ENCODE data around the gene EIF4A3. TPM values are rescaled to one million over a fixed set of nuclear protein-coding genes. Genes with fewer than 3 reads are reported as not detected.

The EIF4A3 gene
- total RNA-seq, 1 experiment from 2014 or later = 169 TPM

- Histone ChIP-seq H3K27me3 (ENCODE audit: control insufficient read depth, insufficient read depth, low read length) (no peaks in the 10 kb centered on the region), H3K9me3 (ENCODE audit: control insufficient read depth, insufficient read depth, low read depth, low read length) (no peaks in the 10 kb centered on the region), H3K4me3 (ENCODE audit: low read depth in 2 of 2, low read length in 2 of 2) (no peak overlapping the region), H3K4me1 (ENCODE audit: control insufficient read depth, insufficient read depth, low read length) (no peaks in the 10 kb centered on the region; the same call in 1 of the 2 replicates), H3K36me3 (ENCODE audit: control insufficient read depth, insufficient read depth, low read length) (no peaks in the 10 kb centered on the region), H3K27ac (ENCODE audit: low read length) (no peak overlapping the region)
- ChIA-PET CTCF (no interaction called here), POLR2A (no interaction called here)
- intact Hi-C loops (cut with micrococcal nuclease; ENCODE audit: unreplicated experiment) = no loop called here
- ATAC-seq = no peak
- in situ Hi-C loops (cut with HindIII; ENCODE audit: low pct_unique_long_range_greater_than_20kb, low sequenced_read_pairs) = no loop called here
- TF ChIP-seq CTCF (IDR thresholded peaks at IDR 0.05) (no peak), POLR2AphosphoS5 (IDR thresholded peaks at IDR 0.05; ENCODE audit: low read depth, low read length) (no peak), REST (IDR thresholded peaks at IDR 0.05; ENCODE audit: insufficient read depth in 1 of 2, low read depth in 2 of 2, low read length in 1 of 2) (no peak), TCF7L2 (IDR thresholded peaks at IDR 0.05; ENCODE audit: low read depth, low read length) (no peak), SIN3A (IDR thresholded peaks at IDR 0.05; ENCODE audit: borderline replicate concordance, insufficient read depth, low read depth, low read length) (no peak)
- BruUV-seq (replicated peaks) = no TSS peak
- no peak for DNase-seq (ENCODE audit: low read depth, low spot score)
Measured at GRCh38 chr17:80185968-80186367, 39.0 kb upstream of the EIF4A3 start.

- TF ChIP-seq POLR2AphosphoS5 (IDR thresholded peaks at IDR 0.05; ENCODE audit: low read depth, low read length) = no peak
- ChIA-PET CTCF (interaction anchor here (0.7 kb wide), 1 partner anchor 12 kb away, joined by 3 read pairs; no protein-coding TSS in a partner anchor), POLR2A (no interaction called here)
- in situ Hi-C loops (cut with HindIII; ENCODE audit: low pct_unique_long_range_greater_than_20kb, low sequenced_read_pairs) = no loop called here
- no peaks in the 10 kb centered on the region for H3K36me3 ChIP-seq (ENCODE audit: control insufficient read depth, insufficient read depth, low read length)
- H3K4me1 ChIP-seq (ENCODE audit: control insufficient read depth, insufficient read depth, low read length) = no peaks in the 10 kb centered on the region; the same call in 1 of the 2 replicates
- intact Hi-C loops (cut with micrococcal nuclease; ENCODE audit: unreplicated experiment) = no loop called here
- H3K27ac ChIP-seq (ENCODE audit: low read length) = no peak overlapping the region
- H3K27me3 ChIP-seq (ENCODE audit: control insufficient read depth, insufficient read depth, low read length) = no peaks in the 10 kb centered on the region
- no peaks in the 10 kb centered on the region for H3K9me3 ChIP-seq (ENCODE audit: control insufficient read depth, insufficient read depth, low read depth, low read length)
- ATAC-seq (no peak), DNase-seq (ENCODE audit: low read depth, low spot score) (no peak)
- H3K4me3 ChIP-seq (ENCODE audit: low read depth in 2 of 2, low read length in 2 of 2) = no peak overlapping the region
- no TSS peak for BruUV-seq (replicated peaks)
Measured at GRCh38 chr17:80184423-80184714, 37.4 kb upstream of the EIF4A3 start.

GRCh38 chr17:80183581-80184422 is 36.9 kb upstream of the EIF4A3 start:
- H3K9me3 ChIP-seq (ENCODE audit: control insufficient read depth, insufficient read depth, low read depth, low read length) = no peaks in the 10 kb centered on the region
- ChIA-PET CTCF (interaction anchor here (0.7 kb wide), 1 partner anchor 12 kb away, joined by 3 read pairs; no protein-coding TSS in a partner anchor), POLR2A (no interaction called here)
- in situ Hi-C loops (cut with HindIII; ENCODE audit: low pct_unique_long_range_greater_than_20kb, low sequenced_read_pairs) = no loop called here
- no peak overlapping the region for H3K4me3 ChIP-seq (ENCODE audit: low read depth in 2 of 2, low read length in 2 of 2)
- no peaks in the 10 kb centered on the region for H3K36me3 ChIP-seq (ENCODE audit: control insufficient read depth, insufficient read depth, low read length)
- no peak overlapping the region for H3K27ac ChIP-seq (ENCODE audit: low read length)
- H3K27me3 ChIP-seq (ENCODE audit: control insufficient read depth, insufficient read depth, low read length) = no peaks in the 10 kb centered on the region
- TF ChIP-seq TCF7L2 (IDR thresholded peaks at IDR 0.05; ENCODE audit: low read depth, low read length) (no peak), POLR2AphosphoS5 (IDR thresholded peaks at IDR 0.05; ENCODE audit: low read depth, low read length) (no peak), CTCF (IDR thresholded peaks at IDR 0.05) (no peak), SIN3A (IDR thresholded peaks at IDR 0.05; ENCODE audit: borderline replicate concordance, insufficient read depth, low read depth, low read length) (no peak), REST (IDR thresholded peaks at IDR 0.05; ENCODE audit: insufficient read depth in 1 of 2, low read depth in 2 of 2, low read length in 1 of 2) (no peak)
- DNase-seq (ENCODE audit: low read depth, low spot score) (no peak), ATAC-seq (no peak)
- no TSS peak for BruUV-seq (replicated peaks)
- intact Hi-C loops (cut with micrococcal nuclease; ENCODE audit: unreplicated experiment) = no loop called here
- H3K4me1 ChIP-seq (ENCODE audit: control insufficient read depth, insufficient read depth, low read length) = no peaks in the 10 kb centered on the region; the same call in 1 of the 2 replicates

Measured in Panc1 (cell line).